NB4 (cell line): ENCODE data around the gene DPPA3.

ENCODE experiments used
- POLR2A ChIP-seq: IDR thresholded peaks from 2 replicates; pipeline ENCODE4 v1.6.1; 2011; ENCODE audit warnings: mild to moderate bottlenecking; ENCODE audit not compliant: insufficient read length; ENCODE audit errors: extremely low read depth
- TF ChIP-seq, protein P1 (sequence below): IDR thresholded peaks from one replicate; pipeline ENCODE4 v1.5.1; 2012; ENCODE audit warnings: low read depth, low read length

GRCh38 chr12:7711133-7711532 is at the start of gene DPPA3:
- TF ChIP-seq, protein P1, sequence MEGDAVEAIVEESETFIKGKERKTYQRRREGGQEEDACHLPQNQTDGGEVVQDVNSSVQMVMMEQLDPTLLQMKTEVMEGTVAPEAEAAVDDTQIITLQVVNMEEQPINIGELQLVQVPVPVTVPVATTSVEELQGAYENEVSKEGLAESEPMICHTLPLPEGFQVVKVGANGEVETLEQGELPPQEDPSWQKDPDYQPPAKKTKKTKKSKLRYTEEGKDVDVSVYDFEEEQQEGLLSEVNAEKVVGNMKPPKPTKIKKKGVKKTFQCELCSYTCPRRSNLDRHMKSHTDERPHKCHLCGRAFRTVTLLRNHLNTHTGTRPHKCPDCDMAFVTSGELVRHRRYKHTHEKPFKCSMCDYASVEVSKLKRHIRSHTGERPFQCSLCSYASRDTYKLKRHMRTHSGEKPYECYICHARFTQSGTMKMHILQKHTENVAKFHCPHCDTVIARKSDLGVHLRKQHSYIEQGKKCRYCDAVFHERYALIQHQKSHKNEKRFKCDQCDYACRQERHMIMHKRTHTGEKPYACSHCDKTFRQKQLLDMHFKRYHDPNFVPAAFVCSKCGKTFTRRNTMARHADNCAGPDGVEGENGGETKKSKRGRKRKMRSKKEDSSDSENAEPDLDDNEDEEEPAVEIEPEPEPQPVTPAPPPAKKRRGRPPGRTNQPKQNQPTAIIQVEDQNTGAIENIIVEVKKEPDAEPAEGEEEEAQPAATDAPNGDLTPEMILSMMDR = no peak
- no peak for TF ChIP-seq POLR2A
